NCI-H69 (cell line): ENCODE results near the gene DDX52.
"Not testable (repeated sequence)": the region's sequence is repeated elsewhere in the genome, so short reads cannot be mapped to it uniquely, and the experiment has no call there.

Experiments
- DNase-seq: peaks from one replicate; lab custom pipeline; 2025; lab: John Stamatoyannopoulos, UW

DDX52 gene

GRCh38 chr17:37651849-37652248 lies 8.6 kb upstream of the DDX52 start:
- peak; percentile 31 for DNase-seq

GRCh38 chr17:37650419-37651003 lies 7.3 kb upstream of the DDX52 start:
- DNase-seq = peak; percentile 53

GRCh38 chr17:37648555-37648954 lies 5.3 kb upstream of the DDX52 start:
- no peak for DNase-seq

- DNase-seq = no peak
Observed at GRCh38 chr17:37647856-37648255, 4.6 kb upstream of the DDX52 start.

- peak; percentile 49 for DNase-seq
Observed at GRCh38 chr17:37643869-37644268, 623 bp upstream of the DDX52 start.

- peak; percentile 49 for DNase-seq
Observed at GRCh38 chr17:37642681-37643080, 565 bp downstream of the DDX52 start.

- DNase-seq = no peak
Observed at GRCh38 chr17:37640015-37640414, 3.2 kb downstream of the DDX52 start.

- DNase-seq = no peak
Observed at GRCh38 chr17:37637956-37638355, 5.3 kb downstream of the DDX52 start.

GRCh38 chr17:37616430-37616829 lies 26.8 kb downstream of the DDX52 start:
- DNase-seq = not testable (repeated sequence)

- DNase-seq = no peak
Observed at GRCh38 chr17:37614823-37615222, 28.4 kb downstream of the DDX52 start.

GRCh38 chr17:37614391-37614790 lies 28.9 kb downstream of the DDX52 start:
- DNase-seq = no peak

GRCh38 chr17:37610971-37611370 lies 32.3 kb downstream of the DDX52 start:
- DNase-seq = peak; percentile 11

- not testable (repeated sequence) for DNase-seq
Observed at GRCh38 chr17:37610041-37610420, 33.2 kb downstream of the DDX52 start.

GRCh38 chr17:37609170-37610040 lies 33.8 kb downstream of the DDX52 start, which contains the start of gene SYNRG:
SYNRG (minus strand) TSS chr17:37609418; CDS start chr17:37609355, 63 bp downstream.
- DNase-seq = peak; percentile 99

GRCh38 chr17:37608351-37609169 lies 34.7 kb downstream of the DDX52 start:
- DNase-seq = peak; percentile 82

- no peak for DNase-seq
Observed at GRCh38 chr17:37607637-37608331, 35.5 kb downstream of the DDX52 start.

- DNase-seq = no peak
Observed at GRCh38 chr17:37605813-37606505, 37.3 kb downstream of the DDX52 start.

GRCh38 chr17:37605081-37605480 lies 38.2 kb downstream of the DDX52 start:
- DNase-seq = no peak

- DNase-seq = no peak
Observed at GRCh38 chr17:37604556-37604955, 38.7 kb downstream of the DDX52 start.

GRCh38 chr17:37598145-37598544 lies 45.1 kb downstream of the DDX52 start:
- DNase-seq = no peak

- DNase-seq = no peak
Observed at GRCh38 chr17:37592291-37592690, 51.0 kb downstream of the DDX52 start.
